Activated naive CD4-positive, alpha-beta T cell treated with anti-CD3 and anti-CD28 coated beads, Interleukin-2, amount 10 ng/mL, durations not matched to agents 5 hours and 36 hours (primary cell): ENCODE data around the gene SLC17A9. TPM values are rescaled to one million over a fixed set of nuclear protein-coding genes. Genes with fewer than 3 reads are reported as not detected.

Experiments used
- total RNA-seq, 2 experiments: library from RNA; stranded (reverse); gene quantifications; one replicate each; pipeline ENCODE4 v1.2.3, GENCODE V29; 2021

SLC17A9 gene, protein sequence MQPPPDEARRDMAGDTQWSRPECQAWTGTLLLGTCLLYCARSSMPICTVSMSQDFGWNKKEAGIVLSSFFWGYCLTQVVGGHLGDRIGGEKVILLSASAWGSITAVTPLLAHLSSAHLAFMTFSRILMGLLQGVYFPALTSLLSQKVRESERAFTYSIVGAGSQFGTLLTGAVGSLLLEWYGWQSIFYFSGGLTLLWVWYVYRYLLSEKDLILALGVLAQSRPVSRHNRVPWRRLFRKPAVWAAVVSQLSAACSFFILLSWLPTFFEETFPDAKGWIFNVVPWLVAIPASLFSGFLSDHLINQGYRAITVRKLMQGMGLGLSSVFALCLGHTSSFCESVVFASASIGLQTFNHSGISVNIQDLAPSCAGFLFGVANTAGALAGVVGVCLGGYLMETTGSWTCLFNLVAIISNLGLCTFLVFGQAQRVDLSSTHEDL
- 10 to 100 TPM; 18.2 to 20.6 TPM for total RNA-seq

DNA sequence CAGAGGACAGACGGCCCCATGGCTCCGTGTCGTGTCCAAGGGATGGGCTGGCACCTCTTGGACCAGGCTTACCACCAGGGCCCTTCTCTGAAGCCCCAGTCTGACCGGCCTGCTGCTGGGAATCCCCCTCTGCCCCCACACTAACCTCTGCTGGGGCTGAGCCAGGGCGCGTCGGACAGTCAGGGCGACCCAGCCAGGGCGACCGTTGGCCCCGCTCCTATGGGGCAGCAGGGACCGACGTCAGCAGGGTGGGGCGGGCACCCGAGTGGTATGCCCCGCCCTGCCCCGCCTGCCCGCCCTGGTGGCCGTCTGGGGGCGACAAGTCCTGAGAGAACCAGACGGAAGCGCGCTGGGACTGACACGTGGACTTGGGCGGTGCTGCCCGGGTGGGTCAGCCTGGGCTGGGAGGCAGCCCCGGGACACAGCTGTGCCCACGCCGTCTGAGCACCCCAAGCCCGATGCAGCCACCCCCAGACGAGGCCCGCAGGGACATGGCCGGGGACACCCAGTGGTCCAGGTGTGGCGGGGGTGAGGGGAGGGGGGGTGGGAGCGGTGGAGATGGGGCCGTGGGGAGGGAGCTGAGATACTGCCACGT, at the start of gene SLC17A9:
Gene SLC17A9 (plus strand): TSS at position 337 of the 595 bp plus-strand sequence. CDS start 122 bp downstream, at position 459.

DNA sequence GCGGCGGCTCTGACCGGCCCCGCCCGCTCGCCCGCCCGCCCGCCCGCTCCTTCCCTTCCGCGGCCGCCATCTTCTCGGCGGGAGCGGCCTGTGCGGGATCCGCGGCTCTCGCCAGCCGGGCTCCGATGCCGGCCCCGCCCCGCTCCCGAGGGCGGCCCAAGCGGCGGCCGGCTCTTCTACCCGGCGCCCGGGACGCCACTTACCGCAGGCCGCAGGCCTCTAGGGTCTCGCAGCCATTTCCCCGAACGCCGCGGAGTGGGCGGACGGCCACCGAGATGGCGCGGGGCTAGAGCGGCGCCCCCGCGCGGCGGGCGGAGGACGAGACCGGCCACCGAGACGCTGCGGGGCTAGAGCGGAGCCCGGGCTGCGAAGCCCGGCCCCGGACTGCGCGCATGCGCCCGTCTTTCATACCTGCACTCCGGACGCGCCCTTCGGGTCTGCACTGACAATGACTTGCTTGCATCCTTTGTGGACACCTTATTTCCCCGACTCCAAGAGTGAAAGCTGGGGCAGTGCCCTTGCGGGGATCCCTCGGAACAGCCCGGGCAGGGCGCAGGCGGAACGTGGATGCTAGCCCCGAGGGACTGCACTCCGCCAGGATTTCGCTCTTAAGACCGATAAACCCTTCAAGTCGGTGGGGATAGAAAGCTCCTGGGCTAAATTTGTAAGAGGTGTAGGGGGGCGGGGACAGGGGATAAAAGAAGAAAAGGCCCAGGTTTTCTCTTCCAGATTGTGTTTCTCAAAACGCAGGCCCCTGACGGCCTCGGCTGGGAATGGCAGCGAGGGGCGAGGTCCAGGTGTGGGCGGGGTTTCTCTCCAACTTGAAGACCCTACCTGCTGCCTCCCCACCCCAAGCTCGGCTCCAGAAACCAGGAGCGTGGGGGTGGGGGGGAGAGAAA, 26.0 kb upstream of the SLC17A9 start, which contains the start of gene DIDO1:
Gene DIDO1 (minus strand): TSS at position 277 of the 899 bp plus-strand sequence.

GRCh38 chr20:62938105-62938888, 14.2 kb upstream of the SLC17A9 start, which contains the start of gene GID8:
GID8 (plus strand) TSS chr20:62938147; CDS start chr20:62941503, 3,356 bp downstream.

DNA sequence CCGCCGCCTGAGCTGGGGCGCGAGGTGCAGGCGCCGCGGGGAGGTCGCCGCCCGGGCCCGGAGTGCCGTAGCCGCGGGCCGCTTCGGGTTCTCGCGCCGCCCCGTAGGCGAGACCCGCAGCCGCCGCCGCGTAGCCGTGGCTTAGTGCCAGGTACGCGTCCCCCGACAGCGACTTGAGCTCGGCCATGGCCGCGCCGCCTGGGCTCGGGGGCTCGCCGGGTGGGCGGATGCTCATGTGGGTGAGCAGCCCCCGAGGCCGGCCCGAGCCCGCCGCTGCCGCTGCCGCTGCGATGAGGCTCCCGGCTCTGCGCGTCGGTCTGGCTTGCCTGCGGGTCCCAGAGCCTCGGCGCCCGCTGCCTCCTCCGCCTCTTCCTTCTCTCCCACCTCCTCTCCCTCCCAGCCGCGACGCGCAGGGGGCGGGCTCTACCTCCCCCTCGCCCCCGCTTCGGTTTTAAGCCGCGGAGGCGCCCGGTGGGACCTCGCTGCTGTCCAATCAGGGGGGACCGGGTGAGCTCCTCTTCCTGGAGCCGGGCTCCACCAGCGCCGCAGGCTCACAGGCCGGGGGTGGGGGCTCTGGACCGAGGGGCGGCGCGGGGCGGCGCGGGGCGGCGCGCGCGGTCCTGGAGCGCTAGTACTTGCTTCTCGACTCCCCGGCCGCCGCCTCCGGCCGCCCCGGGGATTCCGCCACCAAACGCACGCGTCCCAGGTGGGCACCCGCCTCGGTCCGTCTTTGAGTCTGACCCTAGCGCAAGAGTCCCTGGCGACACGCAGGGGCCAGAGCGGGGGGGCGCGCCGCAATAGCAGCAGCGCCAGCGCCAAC, 54.2 kb downstream of the SLC17A9 start, which contains the start of gene BHLHE23:
Gene BHLHE23 (minus strand): TSS at position 425 of the 820 bp plus-strand sequence. CDS start 190 bp downstream, at position 235.

Other genes with a start within 250 kb of the SLC17A9 start
- gene NTSR1, start 243.9 kb upstream of the SLC17A9 start, total RNA-seq = under 1 TPM; 0.10 TPM
- gene MRGBP, start 156.2 kb upstream of the SLC17A9 start, total RNA-seq = 10 to 100 TPM; 14.5 to 15.0 TPM
- 10 to 100 TPM; 60.9 to 64.4 TPM for gene OGFR, start 147.9 kb upstream of the SLC17A9 start, total RNA-seq
- gene COL9A3, start 135.7 kb upstream of the SLC17A9 start, total RNA-seq = not detected
- 1 to 10 TPM; 9.5 to 9.9 TPM for gene TCFL5, start 90.9 kb upstream of the SLC17A9 start, total RNA-seq
- 10 to 100 TPM; 78.5 to 80.7 TPM for gene DIDO1, start 26.2 kb upstream of the SLC17A9 start, total RNA-seq
- gene GID8, start 14.6 kb upstream of the SLC17A9 start, total RNA-seq = 10 to 100 TPM; 37.2 to 38.2 TPM
- gene BHLHE23, start 54.3 kb downstream of the SLC17A9 start, total RNA-seq = not detected